Activated T-helper 1 cell treated with anti-CD3 and anti-CD28 coated beads, Interleukin-12 subunit alpha, Interleukin-12 subunit beta, Interleukin-2, Interleukin-4 antibody, amounts not matched to agents 30 ng/mL and 10 ng/mL and 1 ng/mL, durations not matched to agents 14 hours and 24 hours and 36 hours (primary cell): ENCODE data around the gene COL5A1. TPM values are rescaled to one million over a fixed set of nuclear protein-coding genes. Genes with fewer than 3 reads are reported as not detected.

Experiments used
- DNase-seq: peaks from one replicate; pipeline ENCODE4 v3.0.0; 2021; ENCODE audit warnings: low spot score
- H3K27ac Mint-ChIP-seq: one replicate; pipeline ENCODE4 v1.8.0; 2021; ENCODE audit warnings: mild to moderate bottlenecking, mixed read lengths
- H3K27me3 Mint-ChIP-seq: one replicate; pipeline ENCODE4 v1.8.0; 2022; ENCODE audit warnings: mild to moderate bottlenecking, moderate library complexity, mixed read lengths; ENCODE audit not compliant: insufficient read depth
- H3K36me3 Mint-ChIP-seq: one replicate; pipeline ENCODE4 v1.8.0; 2021; ENCODE audit warnings: low read depth, mixed read lengths
- H3K4me1 Mint-ChIP-seq: one replicate; pipeline ENCODE4 v1.8.0; 2021; ENCODE audit warnings: low read depth, mixed read lengths
- H3K4me3 Mint-ChIP-seq: one replicate; pipeline ENCODE4 v1.8.0; 2021; ENCODE audit warnings: mild to moderate bottlenecking, moderate library complexity, mixed read lengths
- H3K9me3 Mint-ChIP-seq: one replicate; pipeline ENCODE4 v1.8.0; 2021; ENCODE audit warnings: mixed read lengths
- intact Hi-C: fragments of 100-400 bp; cut with micrococcal nuclease; formaldehyde crosslinking; loops from one replicate; pipeline ENCODE4 v1.15.1; 2024
- total RNA-seq: library from RNA; stranded (reverse); gene quantifications from 2 replicates; pipeline ENCODE4 v1.2.3, GENCODE V29; 2022

COL5A1 gene
- total RNA-seq, 1 donor from 2014 or later, result not detected

DNA sequence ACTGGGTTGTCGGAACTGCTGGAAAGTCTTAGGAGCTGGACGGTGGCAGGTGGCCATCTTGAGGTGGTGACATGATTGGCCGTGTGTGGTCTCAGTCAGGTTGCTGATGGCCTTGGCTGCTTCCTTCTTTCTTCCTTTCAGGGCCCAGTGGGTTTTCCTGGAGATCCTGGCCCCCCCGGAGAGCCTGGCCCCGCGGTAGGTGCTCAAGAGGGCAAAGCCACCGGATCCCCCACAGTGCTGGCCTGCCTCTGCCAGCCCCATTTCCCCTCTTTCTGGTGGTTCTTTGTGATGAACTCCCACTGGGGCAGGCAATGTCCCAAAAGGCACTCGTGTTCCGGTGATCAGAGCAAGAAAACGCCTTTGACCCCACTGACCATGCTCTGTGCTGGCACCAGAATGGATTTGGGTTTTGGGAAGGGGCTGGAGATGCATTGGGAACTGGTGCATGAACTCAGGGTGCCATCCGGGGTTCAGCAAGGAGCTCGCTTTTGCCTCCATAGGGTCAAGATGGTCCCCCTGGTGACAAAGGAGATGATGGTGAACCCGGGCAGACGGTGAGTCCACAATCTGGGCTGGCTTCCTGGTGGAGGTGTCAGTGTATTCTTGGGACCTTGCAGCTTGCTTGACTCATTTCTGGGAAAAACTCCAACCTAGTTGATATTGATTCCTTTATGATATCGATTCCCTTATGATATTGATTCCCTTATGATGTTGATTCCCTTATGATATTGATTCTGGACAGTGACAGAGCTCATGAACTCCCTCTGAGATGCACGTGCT, 174.0 kb downstream of the COL5A1 start:
- Mint-ChIP-seq H3K36me3 (no peaks in the 10 kb centered on the region), H3K4me1 (no peaks in the 10 kb centered on the region), H3K27ac (no peak overlapping the region), H3K9me3 (no peaks in the 10 kb centered on the region), H3K27me3 (no peaks in the 10 kb centered on the region), H3K4me3 (no peak overlapping the region)
- intact Hi-C loops, result no loop called here
- no peak for DNase-seq

DNA sequence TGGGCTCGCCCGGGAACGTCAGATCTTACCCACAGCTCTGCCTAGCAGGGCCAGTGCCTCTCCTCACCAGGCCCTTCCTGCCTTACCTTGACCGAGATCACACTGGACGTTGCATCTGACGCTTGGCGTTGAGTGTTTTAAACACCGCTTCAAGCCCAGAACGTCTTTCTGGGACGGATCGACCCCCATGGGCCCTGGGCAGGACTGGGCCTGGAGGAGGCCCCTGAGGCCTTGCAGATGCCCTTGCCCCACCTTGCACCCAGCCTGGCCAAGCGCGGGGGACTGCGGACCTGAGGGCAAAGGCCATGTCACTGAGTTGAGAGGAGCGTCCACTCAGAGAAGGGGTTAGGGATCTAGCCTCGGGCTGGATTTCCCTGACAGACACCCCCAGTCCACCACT, 174.7 kb downstream of the COL5A1 start:
- Mint-ChIP-seq H3K9me3 (no peaks in the 10 kb centered on the region), H3K27me3 (no peaks in the 10 kb centered on the region), H3K4me3 (no peak overlapping the region), H3K27ac (no peak overlapping the region), H3K36me3 (no peaks in the 10 kb centered on the region), H3K4me1 (no peaks in the 10 kb centered on the region)
- intact Hi-C loops, result no loop called here
- no peak for DNase-seq

DNA sequence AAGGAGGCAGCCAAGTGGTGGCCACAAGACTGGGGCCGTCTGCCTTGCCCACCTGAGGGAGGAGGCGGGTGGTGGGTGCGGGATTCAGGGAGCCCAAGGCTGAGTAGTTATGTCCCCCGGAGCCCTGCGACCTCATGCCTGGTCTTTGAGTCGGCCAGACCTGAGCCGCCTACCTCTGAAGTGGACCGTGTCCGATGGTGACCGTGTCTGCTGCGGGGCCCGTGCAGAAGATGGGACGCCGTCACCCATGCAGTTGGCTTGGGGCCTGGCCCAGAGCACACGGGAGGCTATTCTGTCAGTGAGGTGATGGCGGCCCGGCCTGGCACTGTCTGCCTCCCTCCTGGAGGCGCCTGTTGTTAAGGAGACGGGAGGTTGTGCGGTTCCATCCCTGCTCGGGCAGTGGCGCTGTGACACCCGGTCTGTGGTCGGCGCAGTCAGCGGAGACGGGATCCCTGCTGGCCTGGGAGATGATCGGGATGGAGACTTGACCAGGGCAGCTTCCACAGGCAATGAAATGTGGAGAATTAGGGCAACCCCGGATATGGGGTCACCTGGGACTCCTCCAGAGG, 176.5 kb downstream of the COL5A1 start:
- no peak overlapping the region for H3K4me3 Mint-ChIP-seq
- H3K27ac Mint-ChIP-seq, result no peak overlapping the region
- intact Hi-C loops, result no loop called here
- H3K36me3 Mint-ChIP-seq, result no peaks in the 10 kb centered on the region
- H3K9me3 Mint-ChIP-seq, result no peaks in the 10 kb centered on the region
- no peak for DNase-seq
- H3K4me1 Mint-ChIP-seq, result no peaks in the 10 kb centered on the region
- no peaks in the 10 kb centered on the region for H3K27me3 Mint-ChIP-seq

DNA sequence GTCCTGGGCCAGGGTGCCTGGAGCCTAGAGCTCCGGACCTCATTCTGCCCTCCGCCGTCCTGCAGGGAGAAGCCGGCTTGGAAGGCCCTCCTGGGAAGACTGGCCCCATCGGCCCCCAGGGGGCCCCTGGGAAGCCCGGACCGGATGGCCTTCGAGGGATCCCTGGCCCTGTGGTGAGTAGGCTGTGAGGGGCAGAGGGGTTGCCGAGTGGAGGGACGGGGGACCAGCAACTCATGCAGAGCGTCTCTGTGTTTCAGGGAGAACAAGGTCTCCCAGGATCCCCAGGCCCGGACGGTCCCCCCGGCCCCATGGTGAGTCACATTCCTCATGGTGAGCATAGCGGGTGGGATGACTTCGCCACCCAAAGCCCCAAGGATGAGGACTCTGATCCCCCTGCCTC, 177.0 kb downstream of the COL5A1 start:
- Mint-ChIP-seq H3K4me3 (no peak overlapping the region), H3K27ac (no peak overlapping the region), H3K36me3 (no peaks in the 10 kb centered on the region), H3K27me3 (no peaks in the 10 kb centered on the region), H3K9me3 (no peaks in the 10 kb centered on the region), H3K4me1 (no peaks in the 10 kb centered on the region)
- DNase-seq, result no peak
- intact Hi-C loops, result no loop called here

DNA sequence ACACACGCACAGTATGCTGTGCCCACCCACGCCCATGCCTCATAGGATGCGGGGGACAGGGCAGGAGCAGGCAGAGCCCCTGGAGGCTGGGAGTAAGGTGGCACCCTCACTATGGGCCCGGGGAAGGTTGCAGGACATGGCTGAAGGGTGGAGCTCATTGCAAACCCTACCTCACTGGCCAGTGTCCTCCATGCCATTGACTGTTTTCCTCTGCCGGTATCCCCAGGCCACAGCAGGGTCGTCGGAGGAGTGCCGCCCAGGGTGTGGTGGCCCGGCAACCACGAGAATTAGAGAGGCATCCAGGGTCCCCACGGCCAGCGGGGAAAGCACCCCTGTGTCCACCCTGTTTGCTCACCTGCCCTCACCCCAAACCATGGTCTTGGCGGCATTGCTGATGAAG, 179.3 kb downstream of the COL5A1 start:
- H3K27ac Mint-ChIP-seq, result no peak overlapping the region
- no peaks in the 10 kb centered on the region for H3K9me3 Mint-ChIP-seq
- no peak for DNase-seq
- intact Hi-C loops, result no loop called here
- H3K4me1 Mint-ChIP-seq, result no peaks in the 10 kb centered on the region
- H3K4me3 Mint-ChIP-seq, result no peak overlapping the region
- H3K27me3 Mint-ChIP-seq, result no peaks in the 10 kb centered on the region
- no peaks in the 10 kb centered on the region for H3K36me3 Mint-ChIP-seq

DNA sequence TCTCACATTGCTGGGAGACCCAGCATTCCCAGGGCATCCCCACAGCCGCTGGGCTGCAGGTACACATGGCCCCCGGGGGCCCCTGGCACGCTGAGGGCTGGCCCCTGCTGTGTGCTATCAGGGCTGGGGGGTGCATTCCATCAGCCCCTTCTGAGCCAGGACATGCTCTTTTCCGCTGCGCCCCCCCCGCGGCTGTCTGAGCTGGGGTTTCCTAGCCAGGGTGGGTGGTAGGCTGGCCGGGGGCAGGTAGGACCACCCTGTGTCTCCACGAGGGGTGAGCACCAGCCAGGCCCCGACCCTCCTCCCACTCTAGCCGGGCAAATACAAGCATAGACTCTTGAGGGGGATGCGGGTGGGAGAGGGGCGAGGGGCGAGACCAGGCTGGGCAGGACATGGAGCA, 180.9 kb downstream of the COL5A1 start:
- no peak overlapping the region for H3K27ac Mint-ChIP-seq
- no peak for DNase-seq
- no peaks in the 10 kb centered on the region for H3K4me1 Mint-ChIP-seq
- no peak overlapping the region for H3K4me3 Mint-ChIP-seq
- intact Hi-C loops, result no loop called here
- no peaks in the 10 kb centered on the region for H3K27me3 Mint-ChIP-seq
- H3K9me3 Mint-ChIP-seq, result no peaks in the 10 kb centered on the region
- H3K36me3 Mint-ChIP-seq, result no peaks in the 10 kb centered on the region

DNA sequence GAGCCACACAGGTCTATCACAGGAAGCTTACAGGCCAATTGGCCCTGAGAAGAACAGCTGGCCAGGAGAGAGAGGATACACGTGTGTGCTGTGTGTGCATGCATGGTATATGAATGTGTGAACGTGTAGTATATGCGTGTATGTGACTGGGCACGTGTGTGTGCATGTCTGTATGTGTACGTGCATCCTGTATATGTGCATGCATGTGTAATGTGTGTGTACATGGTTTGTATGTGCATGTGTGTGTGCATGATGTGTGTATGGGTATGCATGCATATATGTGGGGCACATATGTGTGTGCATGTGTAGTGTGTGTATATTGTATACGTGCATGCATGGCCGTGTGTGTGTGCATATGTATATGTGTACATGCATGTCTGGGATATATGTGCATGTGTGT, 182.0 kb downstream of the COL5A1 start:
- H3K27ac Mint-ChIP-seq, result no peak overlapping the region
- H3K4me1 Mint-ChIP-seq, result no peaks in the 10 kb centered on the region
- intact Hi-C loops, result no loop called here
- no peak for DNase-seq
- no peaks in the 10 kb centered on the region for H3K9me3 Mint-ChIP-seq
- H3K36me3 Mint-ChIP-seq, result no peaks in the 10 kb centered on the region
- no peaks in the 10 kb centered on the region for H3K27me3 Mint-ChIP-seq
- H3K4me3 Mint-ChIP-seq, result no peak overlapping the region

DNA sequence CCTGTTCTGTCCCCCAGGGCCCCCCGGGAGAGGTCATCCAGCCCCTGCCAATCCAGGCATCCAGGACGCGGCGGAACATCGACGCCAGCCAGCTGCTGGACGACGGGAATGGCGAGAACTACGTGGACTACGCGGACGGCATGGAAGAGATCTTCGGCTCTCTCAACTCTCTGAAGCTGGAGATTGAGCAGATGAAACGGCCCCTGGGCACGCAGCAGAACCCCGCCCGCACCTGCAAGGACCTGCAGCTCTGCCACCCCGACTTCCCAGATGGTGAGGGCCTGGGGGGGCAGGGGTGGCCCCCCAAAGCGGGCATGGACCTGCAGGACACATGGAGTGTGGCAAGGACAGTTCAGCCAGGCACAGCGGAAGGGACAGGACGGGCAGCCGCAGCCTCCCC, 183.0 kb downstream of the COL5A1 start:
- no peak overlapping the region for H3K27ac Mint-ChIP-seq
- H3K27me3 Mint-ChIP-seq, result no peaks in the 10 kb centered on the region
- no peaks in the 10 kb centered on the region for H3K36me3 Mint-ChIP-seq
- no peaks in the 10 kb centered on the region for H3K4me1 Mint-ChIP-seq
- intact Hi-C loops, result no loop called here
- H3K9me3 Mint-ChIP-seq, result no peaks in the 10 kb centered on the region
- H3K4me3 Mint-ChIP-seq, result no peak overlapping the region
- no peak for DNase-seq

DNA sequence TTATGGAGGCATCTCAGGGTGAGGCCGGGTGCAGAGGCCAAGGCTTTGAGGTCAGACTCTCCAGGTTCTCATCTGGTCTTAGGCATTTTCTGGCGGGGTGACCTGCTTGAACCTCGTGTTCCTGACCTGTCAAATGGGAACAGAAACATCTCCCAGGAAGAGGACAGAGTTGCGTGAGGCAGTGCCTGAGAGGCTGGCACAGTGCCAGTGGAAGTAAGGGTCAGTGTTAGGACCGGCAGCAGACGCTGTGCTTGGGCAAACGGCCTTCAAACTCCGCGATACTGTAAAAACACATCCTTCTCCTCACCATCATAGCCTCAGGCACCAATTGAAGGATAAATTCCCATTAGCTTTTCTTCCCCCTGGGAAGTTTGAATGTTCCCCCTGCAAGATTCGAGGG, 183.4 kb downstream of the COL5A1 start:
- Mint-ChIP-seq H3K4me1 (no peaks in the 10 kb centered on the region), H3K27me3 (no peaks in the 10 kb centered on the region), H3K4me3 (no peak overlapping the region), H3K27ac (no peak overlapping the region), H3K9me3 (no peaks in the 10 kb centered on the region), H3K36me3 (no peaks in the 10 kb centered on the region)
- intact Hi-C loops, result no loop called here
- no peak for DNase-seq

DNA sequence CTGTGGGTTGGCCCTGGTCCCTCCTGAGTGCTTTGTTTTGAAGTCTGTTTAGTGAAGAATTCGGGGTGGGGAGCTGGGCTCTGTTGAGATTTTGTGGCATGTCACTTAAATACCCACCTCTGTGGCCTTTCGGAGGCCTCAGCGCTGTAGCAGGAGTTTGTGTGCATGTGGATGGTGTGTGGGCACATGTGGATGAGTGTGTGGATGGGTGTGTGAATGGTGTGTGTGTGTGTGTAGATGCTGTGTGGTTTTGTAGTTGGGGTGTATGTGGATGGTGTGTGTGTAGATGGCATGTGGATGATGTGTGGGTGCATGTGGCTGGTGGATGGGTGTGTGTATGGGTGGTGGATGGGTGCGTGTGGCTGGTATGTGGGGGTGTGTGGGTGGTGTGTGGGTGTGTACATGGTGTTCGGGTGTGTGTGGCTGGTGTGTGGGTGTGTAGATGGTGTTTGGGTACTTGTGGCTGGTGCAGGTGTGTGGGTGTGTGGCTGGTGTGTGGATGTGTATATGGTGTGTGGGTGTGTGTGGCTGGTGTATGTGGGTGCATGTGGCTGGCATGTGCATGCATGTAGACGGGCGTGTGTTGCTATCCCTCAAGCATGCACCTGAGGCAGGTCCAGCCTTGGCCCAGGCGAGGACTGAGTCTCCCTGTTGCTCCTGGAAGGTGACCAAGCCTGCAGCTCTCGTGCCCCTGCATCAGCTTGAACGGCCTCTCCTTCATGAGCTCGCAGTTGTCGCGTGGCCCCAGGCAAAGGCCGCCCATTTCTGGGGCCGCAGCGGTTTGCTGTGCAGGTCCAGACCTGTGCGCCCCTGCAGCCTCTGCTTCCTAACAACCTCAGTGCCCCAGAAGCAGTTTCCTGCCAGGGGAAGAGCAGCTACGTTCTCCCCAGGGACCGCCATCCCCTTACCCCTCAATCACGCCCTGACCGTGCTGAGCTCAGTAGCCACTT, 185.0 kb downstream of the COL5A1 start:
- intact Hi-C loops, result no loop called here
- Mint-ChIP-seq H3K27me3 (no peaks in the 10 kb centered on the region), H3K27ac (no peak overlapping the region), H3K4me3 (no peak overlapping the region), H3K9me3 (no peaks in the 10 kb centered on the region), H3K36me3 (no peaks in the 10 kb centered on the region), H3K4me1 (no peaks in the 10 kb centered on the region)
- no peak for DNase-seq

DNA sequence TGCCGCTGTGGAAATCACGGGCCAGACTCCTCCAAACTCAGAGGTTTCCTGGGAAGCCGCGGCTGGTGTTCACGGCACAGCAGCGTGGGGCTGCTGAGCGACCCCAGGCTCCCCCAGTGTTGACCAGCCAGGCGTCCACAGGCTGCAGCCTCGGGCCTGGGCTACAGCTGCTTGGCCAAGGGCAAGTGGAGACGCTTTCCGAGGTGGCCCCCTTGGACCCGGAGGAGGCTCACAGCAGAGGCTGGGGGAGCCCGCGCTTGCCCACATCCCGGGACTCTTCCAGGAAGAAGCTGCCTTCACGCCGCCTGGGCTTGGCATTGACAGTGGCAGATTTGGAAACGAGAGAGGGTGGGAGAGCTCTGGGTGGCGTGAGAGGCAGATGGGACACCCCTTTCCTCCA, 186.0 kb downstream of the COL5A1 start:
- H3K36me3 Mint-ChIP-seq, result no peaks in the 10 kb centered on the region
- H3K4me1 Mint-ChIP-seq, result no peaks in the 10 kb centered on the region
- no peaks in the 10 kb centered on the region for H3K27me3 Mint-ChIP-seq
- H3K27ac Mint-ChIP-seq, result no peak overlapping the region
- no peak overlapping the region for H3K4me3 Mint-ChIP-seq
- intact Hi-C loops, result no loop called here
- DNase-seq, result no peak
- no peaks in the 10 kb centered on the region for H3K9me3 Mint-ChIP-seq

DNA sequence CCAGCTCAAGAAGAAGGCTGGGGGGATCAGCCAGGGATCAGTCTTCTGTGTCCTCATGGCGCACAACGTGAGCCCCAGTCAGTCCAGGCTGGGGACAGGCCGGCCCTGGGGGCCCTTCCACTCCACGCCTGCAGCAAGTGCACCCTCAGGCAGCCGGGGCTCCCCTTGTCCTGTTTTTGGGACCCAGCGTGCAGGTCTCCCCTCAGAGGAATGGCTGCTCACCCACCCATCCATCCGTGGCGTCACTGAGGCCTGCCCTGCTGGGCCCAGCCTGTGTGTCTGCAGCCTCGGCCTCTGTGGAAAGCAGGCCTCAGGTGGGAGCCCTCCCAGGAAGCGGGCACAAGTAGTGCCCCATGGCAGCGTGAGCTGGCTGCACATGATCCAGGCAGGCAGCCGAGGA, 186.4 kb downstream of the COL5A1 start:
- no peak for DNase-seq
- no peaks in the 10 kb centered on the region for H3K36me3 Mint-ChIP-seq
- intact Hi-C loops, result no loop called here
- H3K27ac Mint-ChIP-seq, result no peak overlapping the region
- no peaks in the 10 kb centered on the region for H3K4me1 Mint-ChIP-seq
- H3K4me3 Mint-ChIP-seq, result no peak overlapping the region
- H3K27me3 Mint-ChIP-seq, result no peaks in the 10 kb centered on the region
- no peaks in the 10 kb centered on the region for H3K9me3 Mint-ChIP-seq

DNA sequence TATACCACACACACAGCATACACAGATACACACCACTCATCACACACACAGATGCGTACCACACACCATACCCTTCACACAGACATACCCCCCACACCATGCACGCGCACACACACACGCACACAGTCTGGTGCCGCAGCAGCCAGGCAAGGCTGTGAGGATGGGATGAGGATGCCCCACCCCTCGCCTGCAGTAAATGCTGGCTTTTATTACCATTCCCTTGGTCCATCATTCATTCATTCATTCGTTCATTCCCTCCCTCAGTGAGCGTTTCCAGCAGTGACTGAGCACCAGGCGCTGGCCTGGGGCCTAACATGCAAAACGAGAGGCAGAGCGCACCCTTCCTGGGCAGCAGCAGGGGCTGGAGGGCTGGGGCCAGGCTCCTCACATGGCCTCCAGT, 187.3 kb downstream of the COL5A1 start:
- H3K36me3 Mint-ChIP-seq, result no peaks in the 10 kb centered on the region
- no peaks in the 10 kb centered on the region for H3K27me3 Mint-ChIP-seq
- no peak for DNase-seq
- intact Hi-C loops, result no loop called here
- H3K27ac Mint-ChIP-seq, result no peak overlapping the region
- H3K4me1 Mint-ChIP-seq, result no peaks in the 10 kb centered on the region
- H3K9me3 Mint-ChIP-seq, result no peaks in the 10 kb centered on the region
- no peak overlapping the region for H3K4me3 Mint-ChIP-seq
